GM12878 (cell line): ENCODE results near the gene PCDHGA10. TPM values are rescaled to one million over a fixed set of nuclear protein-coding genes. Genes with fewer than 3 reads are reported as not detected.

ENCODE experiments used
- ATAC-seq: fragments of 200-7000 bp; cut with Tn5 transposase; 3 replicates; pipeline ENCODE4 v1.9.1; 2020; ENCODE audit warnings: mild to moderate bottlenecking, moderate library complexity
- BruUV-seq: library from RNA; stranded (reverse); fragments of 400-500 nt; replicated peaks from 2 replicates; lab custom pipeline; 2021; lab: Mats Ljungman, UMichigan
- CTCF ChIA-PET: fragments of 300-600 bp; sonication (Branson Sonifier 250); formaldehyde crosslinking; extraction: SDS; loops from one replicate; lab custom pipeline; 2021; ENCODE audit warnings: inconsistent platforms; lab: Yijun Ruan, JAX
- POLR2A ChIA-PET: fragments of 350-600 bp; formaldehyde crosslinking; extraction: SDS; loops from one replicate; lab custom pipeline; 2021; ENCODE audit warnings: inconsistent platforms; lab: Charles Lee
- RAD21 ChIA-PET: fragments of 300-600 bp; sonication (Branson Sonifier 250); formaldehyde crosslinking; loops from one replicate; lab custom pipeline; 2023; ENCODE audit warnings: antibody characterized with exemption; ENCODE audit not compliant: unreplicated experiment; lab: Charles Lee
- SMC1A ChIA-PET: fragments of 300-600 bp; sonication (Branson Sonifier 250); formaldehyde crosslinking; loops from one replicate; lab custom pipeline; 2023; ENCODE audit not compliant: unreplicated experiment, uncharacterized antibody; lab: Charles Lee
- DNase-seq: peaks from one replicate; pipeline ENCODE4 v3.0.0-alpha.2; 2011; ENCODE audit warnings: low read depth, low spot score
- FAIRE-seq: peaks from 3 replicates; lab custom pipeline; 2011; peaks lifted over from hg19 to GRCh38; lab: Jason Lieb, UNC
- H2AFZ ChIP-seq: 2 replicates; pipeline ENCODE4 v1.6.0; 2011; ENCODE audit warnings: low read depth, low read length, control low read depth; ENCODE audit not compliant: control insufficient read depth
- H3K27ac ChIP-seq: 2 replicates; pipeline ENCODE4 v1.5.1; 2011; ENCODE audit warnings: control low read depth; ENCODE audit not compliant: control insufficient read depth, insufficient read depth
- H3K27me3 ChIP-seq, 2 experiments: replicated peaks in 1 of 2; 2 replicates each; pipeline versions ENCODE4 v1.6.0 to v1.6.1; 2011; ENCODE audit warnings: low read length in 1 of 2; ENCODE audit not compliant: control insufficient read depth in 2 of 2, insufficient read depth in 2 of 2
- H3K36me3 ChIP-seq, 2 experiments: 2 replicates each; pipeline ENCODE4 v1.5.1; 2011; ENCODE audit warnings: low read length in 1 of 2; ENCODE audit not compliant: control insufficient read depth in 2 of 2, insufficient read depth in 2 of 2
- H3K4me1 ChIP-seq: 2 replicates; pipeline ENCODE4 v1.6.1; 2011; ENCODE audit warnings: mild to moderate bottlenecking, low read length, moderate library complexity, mixed read lengths; ENCODE audit not compliant: control insufficient read depth, insufficient read depth
- H3K4me2 ChIP-seq: 2 replicates; pipeline ENCODE4 v1.6.0; 2011; ENCODE audit warnings: control low read depth; ENCODE audit not compliant: control insufficient read depth, insufficient read depth
- H3K4me3 ChIP-seq: fragments of 200-600 bp; sonication (generic); 2 replicates; pipeline ENCODE4 v1.5.1; 2016
- H3K79me2 ChIP-seq: 2 replicates; pipeline ENCODE4 v1.6.0; 2011; ENCODE audit warnings: low read length; ENCODE audit not compliant: control insufficient read depth, insufficient read depth
- H3K9ac ChIP-seq: 2 replicates; pipeline ENCODE4 v1.8.0; 2011; ENCODE audit warnings: low read length, control low read depth, mixed read lengths; ENCODE audit not compliant: control insufficient read depth, insufficient read depth
- H3K9me3 ChIP-seq: replicated peaks from 3 replicates; pipeline ENCODE4 v1.5.1; 2011; ENCODE audit warnings: mild to moderate bottlenecking, low read length; ENCODE audit not compliant: control insufficient read depth, insufficient read depth
- H4K20me1 ChIP-seq: 2 replicates; pipeline ENCODE4 v1.6.0; 2011; ENCODE audit not compliant: control insufficient read depth, insufficient read depth
- EGR1 ChIP-seq, 2 experiments: IDR thresholded peaks; 1 replicate in 1 of 2; 2 replicates in 1 of 2; pipeline ENCODE4 v1.6.1; 2011 to 2012; ENCODE audit warnings: low read depth in 2 of 2, low read length in 2 of 2, borderline replicate concordance in 1 of 2, mild to moderate bottlenecking in 1 of 2, moderate library complexity in 1 of 2
- HDAC2 ChIP-seq: fragments of 200-600 bp; sonication (generic); IDR thresholded peaks from 2 replicates; pipeline ENCODE4 v1.6.1; 2017
- JUND ChIP-seq: IDR thresholded peaks from 2 replicates; pipeline ENCODE4 v1.6.1; 2012; ENCODE audit warnings: low read depth, mild to moderate bottlenecking, low read length, improper control_type of control experiment, moderate library complexity
- LARP7 ChIP-seq: fragments of 450-650 bp; IDR thresholded peaks from 2 replicates; pipeline ENCODE4 v1.6.1; 2017; ENCODE audit warnings: mild to moderate bottlenecking
- NFIC ChIP-seq: IDR thresholded peaks from 2 replicates; pipeline ENCODE4 v1.6.1; 2012; ENCODE audit warnings: low read depth, mild to moderate bottlenecking, inconsistent platforms, low read length, moderate library complexity
- POLR2AphosphoS2 ChIP-seq: IDR thresholded peaks from 2 replicates; pipeline ENCODE4 v1.6.1; 2011; ENCODE audit warnings: low read depth, mild to moderate bottlenecking, low read length, improper control_type of control experiment, moderate library complexity
- SPI1 ChIP-seq: IDR thresholded peaks from 2 replicates; pipeline ENCODE4 v1.6.1; 2011; ENCODE audit warnings: low read depth, mild to moderate bottlenecking, low read length, moderate library complexity, borderline replicate concordance; ENCODE audit not compliant: insufficient read depth
- TBL1XR1 ChIP-seq: IDR thresholded peaks from 2 replicates; pipeline ENCODE4 v1.6.1; 2012; ENCODE audit warnings: low read depth, low read length, improper control_type of control experiment
- ZNF207 ChIP-seq: fragments of 450-650 bp; IDR thresholded peaks from 2 replicates; pipeline ENCODE4 v1.6.1; 2014; ENCODE audit warnings: antibody characterized with exemption, mild to moderate bottlenecking, borderline replicate concordance
- ZNF217 ChIP-seq: fragments of 450-650 bp; IDR thresholded peaks from 2 replicates; pipeline ENCODE4 v1.6.1; 2017; ENCODE audit warnings: antibody characterized with exemption, mild to moderate bottlenecking
- ZNF274 ChIP-seq: IDR thresholded peaks from one replicate; pipeline ENCODE4 v1.8.0; 2011; ENCODE audit not compliant: insufficient read length, insufficient read depth
- ZNF622 ChIP-seq: fragments of 450-650 bp; IDR thresholded peaks from 2 replicates; pipeline ENCODE4 v1.6.1; 2017; ENCODE audit warnings: mild to moderate bottlenecking, inconsistent platforms
- ZNF687 ChIP-seq: fragments of 450-650 bp; IDR thresholded peaks from 2 replicates; pipeline ENCODE4 v1.6.1; 2017; ENCODE audit warnings: mild to moderate bottlenecking, moderate library complexity
- WGBS: methylation state at CpG from one replicate; pipeline ENCODE4 v1.1.6; 2016; ENCODE audit warnings: low lambda C conversion rate; ENCODE audit not compliant: insufficient replicate concordance, insufficient coverage; ENCODE audit errors: missing lambda C conversion rate; 5-methylcytosine and 5-hydroxymethylcytosine counted together
- in situ Hi-C: fragments of 300-500 bp; cut with MboI; formaldehyde crosslinking; loops from 9 replicates; pipeline ENCODE4 v1.14.3; 2018; ENCODE audit warnings: mixed read lengths
- intact Hi-C: fragments of 100-400 bp; cut with micrococcal nuclease; formaldehyde crosslinking; loops from one replicate; pipeline ENCODE4 v1.14.2; 2022; ENCODE audit not compliant: unreplicated experiment
- polyA plus RNA-seq, 11 experiments: library from polyadenylated mRNA; depleted of rRNA in 4 of 11; unstranded in 6 of 11; stranded (reverse) in 5 of 11; fragments of >200 nt; fragmentation: Nextera tagmentation in 4 of 11; fragmentation: Illumina TruSeq in 1 of 11; extraction: Ambion mirVana in 4 of 11; extraction: Trizol in 1 of 11; gene quantifications; 1 replicate in 1 of 11; 2 replicates in 10 of 11; pipeline versions ENCODE4 v1.2.1 to v1.2.3, GENCODE V29; 2011 to 2016; ENCODE audit warnings: inconsistent platforms in 2 of 11, missing spikeins in 2 of 11, low read depth in 1 of 11
- total RNA-seq, 4 experiments: library from RNA; depleted of rRNA in 3 of 4; stranded (reverse); fragments of >200 nt in 3 of 4; fragmentation: Illumina TruSeq in 1 of 4; extraction: Trizol in 1 of 4; gene quantifications; 2 replicates each; pipeline versions ENCODE4 v1.2.1 to v1.2.3, GENCODE V29; 2013 to 2021
- TF ChIP-seq, protein P1 (sequence below): fragments of 150-350 bp; IDR thresholded peaks from 2 replicates; pipeline ENCODE4 v1.6.1; 2014; ENCODE audit warnings: mild to moderate bottlenecking, low read depth, low read length
- TF ChIP-seq, protein P2 (sequence below): fragments of 450-650 bp; IDR thresholded peaks from 2 replicates; pipeline ENCODE4 v1.6.1; 2016; ENCODE audit warnings: mild to moderate bottlenecking

The PCDHGA10 gene
- total and polyA plus RNA-seq, 10 of the 15 experiments (the other 5 are each of a cell fraction or from before 2014, with no cell fraction given), result 0.39 to 2.2 (median 1.1) TPM

DNA sequence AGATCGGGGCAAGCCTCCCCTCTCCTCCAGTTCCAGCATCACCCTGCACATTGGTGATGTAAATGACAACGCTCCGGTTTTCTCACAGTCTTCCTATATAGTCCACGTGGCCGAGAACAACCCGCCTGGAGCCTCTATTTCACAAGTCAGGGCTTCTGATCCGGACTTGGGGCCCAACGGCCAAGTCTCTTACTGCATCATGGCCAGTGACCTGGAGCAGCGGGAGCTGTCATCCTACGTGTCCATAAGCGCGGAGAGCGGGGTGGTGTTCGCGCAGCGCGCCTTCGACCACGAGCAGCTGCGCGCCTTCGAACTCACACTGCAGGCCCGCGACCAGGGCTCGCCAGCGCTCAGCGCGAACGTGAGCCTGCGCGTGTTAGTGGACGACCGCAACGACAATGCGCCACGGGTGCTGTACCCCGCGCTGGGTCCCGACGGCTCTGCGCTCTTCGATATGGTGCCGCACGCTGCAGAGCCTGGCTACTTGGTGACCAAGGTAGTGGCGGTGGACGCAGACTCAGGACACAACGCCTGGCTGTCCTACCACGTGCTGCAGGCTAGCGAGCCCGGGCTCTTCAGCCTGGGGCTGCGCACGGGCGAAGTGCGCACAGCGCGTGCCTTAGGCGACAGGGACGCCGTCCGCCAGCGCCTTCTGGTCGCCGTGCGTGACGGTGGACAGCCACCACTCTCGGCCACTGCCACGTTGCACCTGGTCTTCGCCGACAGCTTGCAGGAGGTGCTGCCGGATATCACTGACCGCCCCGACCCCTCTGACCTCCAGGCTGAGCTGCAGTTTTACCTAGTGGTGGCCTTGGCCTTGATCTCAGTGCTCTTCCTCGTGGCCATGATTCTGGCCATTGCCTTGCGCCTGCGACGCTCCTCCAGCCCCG, 23.4 kb upstream of the PCDHGA10 start:
- intact Hi-C loops, result no loop called here
- no peak for FAIRE-seq
- H4K20me1 ChIP-seq, result no peaks in the 10 kb centered on the region
- no peak for TF ChIP-seq ZNF217
- no peak for TF ChIP-seq ZNF207
- TF ChIP-seq SPI1, result no peak
- TF ChIP-seq, protein P1, sequence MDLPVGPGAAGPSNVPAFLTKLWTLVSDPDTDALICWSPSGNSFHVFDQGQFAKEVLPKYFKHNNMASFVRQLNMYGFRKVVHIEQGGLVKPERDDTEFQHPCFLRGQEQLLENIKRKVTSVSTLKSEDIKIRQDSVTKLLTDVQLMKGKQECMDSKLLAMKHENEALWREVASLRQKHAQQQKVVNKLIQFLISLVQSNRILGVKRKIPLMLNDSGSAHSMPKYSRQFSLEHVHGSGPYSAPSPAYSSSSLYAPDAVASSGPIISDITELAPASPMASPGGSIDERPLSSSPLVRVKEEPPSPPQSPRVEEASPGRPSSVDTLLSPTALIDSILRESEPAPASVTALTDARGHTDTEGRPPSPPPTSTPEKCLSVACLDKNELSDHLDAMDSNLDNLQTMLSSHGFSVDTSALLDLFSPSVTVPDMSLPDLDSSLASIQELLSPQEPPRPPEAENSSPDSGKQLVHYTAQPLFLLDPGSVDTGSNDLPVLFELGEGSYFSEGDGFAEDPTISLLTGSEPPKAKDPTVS, result no peak
- no peak for TF ChIP-seq ZNF687
- no peak for TF ChIP-seq JUND
- no peak for TF ChIP-seq EGR1 (IDR thresholded peaks at IDR 0.05; ENCODE audit: borderline replicate concordance in 1 of 2, low read depth in 2 of 2, low read length in 2 of 2)
- no peak for TF ChIP-seq HDAC2
- no peak for TF ChIP-seq POLR2AphosphoS2
- TF ChIP-seq TBL1XR1, result no peak
- TF ChIP-seq ZNF274, result no peak
- TF ChIP-seq ZNF622, result no peak
- TF ChIP-seq LARP7, result no peak
- TF ChIP-seq NFIC, result no peak
- TF ChIP-seq, protein P2, sequence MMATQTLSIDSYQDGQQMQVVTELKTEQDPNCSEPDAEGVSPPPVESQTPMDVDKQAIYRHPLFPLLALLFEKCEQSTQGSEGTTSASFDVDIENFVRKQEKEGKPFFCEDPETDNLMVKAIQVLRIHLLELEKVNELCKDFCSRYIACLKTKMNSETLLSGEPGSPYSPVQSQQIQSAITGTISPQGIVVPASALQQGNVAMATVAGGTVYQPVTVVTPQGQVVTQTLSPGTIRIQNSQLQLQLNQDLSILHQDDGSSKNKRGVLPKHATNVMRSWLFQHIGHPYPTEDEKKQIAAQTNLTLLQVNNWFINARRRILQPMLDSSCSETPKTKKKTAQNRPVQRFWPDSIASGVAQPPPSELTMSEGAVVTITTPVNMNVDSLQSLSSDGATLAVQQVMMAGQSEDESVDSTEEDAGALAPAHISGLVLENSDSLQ, result no peak
- TF ChIP-seq, all 136 proteins: peak for 0
- H3K27me3 ChIP-seq, result no peaks in the 10 kb centered on the region
- ChIA-PET POLR2A (no interaction called here), RAD21 (no interaction called here), CTCF (interaction anchor here (1.6 to 2.8 kb wide), 2 partner anchors 9 to 20 kb away, joined by 6 to 8 read pairs; partner anchors contain the start of gene PCDHGB3), SMC1A (no interaction called here)
- ATAC-seq, result no peak
- H3K4me3 ChIP-seq, result no peak overlapping the region
- in situ Hi-C loops, result no loop called here
- DNase-seq, result no peak
- no peak overlapping the region for H2AFZ ChIP-seq
- H3K79me2 ChIP-seq, result no peaks in the 10 kb centered on the region
- WGBS, result 86% methylated on average over 73 of the region's 77 CpGs
- no peaks in the 10 kb centered on the region for H3K36me3 ChIP-seq
- no peak overlapping the region for H3K4me2 ChIP-seq
- no TSS peak for BruUV-seq
- H3K9ac ChIP-seq, result no peak overlapping the region
- peaks cover 5% of the 10 kb centered on the region; the same call in 2 of the 3 replicates for H3K9me3 ChIP-seq
- H3K27ac ChIP-seq, result no peak overlapping the region
- no peaks in the 10 kb centered on the region for H3K4me1 ChIP-seq
